ENCODE data around the gene TSPAN17. TPM values are rescaled to one million over a fixed set of nuclear protein-coding genes. Genes with fewer than 3 reads are reported as not detected.
A peak's percentile ranks its signal among the peaks of the same experiment; 100 is the strongest.

TSPAN17 gene
- total and polyA plus RNA-seq, 10 of the 15 experiments (the other 5 are each of a cell fraction or from before 2014, with no cell fraction given) = 0.24 to 17.1 (median 10.4) TPM

GRCh38 chr5:176647030-176647842, at the start of gene TSPAN17 (continued):
- TF ChIP-seq, protein P1, sequence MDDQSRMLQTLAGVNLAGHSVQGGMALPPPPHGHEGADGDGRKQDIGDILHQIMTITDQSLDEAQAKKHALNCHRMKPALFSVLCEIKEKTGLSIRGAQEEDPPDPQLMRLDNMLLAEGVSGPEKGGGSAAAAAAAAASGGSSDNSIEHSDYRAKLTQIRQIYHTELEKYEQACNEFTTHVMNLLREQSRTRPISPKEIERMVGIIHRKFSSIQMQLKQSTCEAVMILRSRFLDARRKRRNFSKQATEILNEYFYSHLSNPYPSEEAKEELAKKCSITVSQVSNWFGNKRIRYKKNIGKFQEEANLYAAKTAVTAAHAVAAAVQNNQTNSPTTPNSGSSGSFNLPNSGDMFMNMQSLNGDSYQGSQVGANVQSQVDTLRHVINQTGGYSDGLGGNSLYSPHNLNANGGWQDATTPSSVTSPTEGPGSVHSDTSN (IDR thresholded peaks at IDR 0.05; ENCODE audit: insufficient replicate concordance, low read depth, low read length) = no peak
- TF ChIP-seq, protein P2, sequence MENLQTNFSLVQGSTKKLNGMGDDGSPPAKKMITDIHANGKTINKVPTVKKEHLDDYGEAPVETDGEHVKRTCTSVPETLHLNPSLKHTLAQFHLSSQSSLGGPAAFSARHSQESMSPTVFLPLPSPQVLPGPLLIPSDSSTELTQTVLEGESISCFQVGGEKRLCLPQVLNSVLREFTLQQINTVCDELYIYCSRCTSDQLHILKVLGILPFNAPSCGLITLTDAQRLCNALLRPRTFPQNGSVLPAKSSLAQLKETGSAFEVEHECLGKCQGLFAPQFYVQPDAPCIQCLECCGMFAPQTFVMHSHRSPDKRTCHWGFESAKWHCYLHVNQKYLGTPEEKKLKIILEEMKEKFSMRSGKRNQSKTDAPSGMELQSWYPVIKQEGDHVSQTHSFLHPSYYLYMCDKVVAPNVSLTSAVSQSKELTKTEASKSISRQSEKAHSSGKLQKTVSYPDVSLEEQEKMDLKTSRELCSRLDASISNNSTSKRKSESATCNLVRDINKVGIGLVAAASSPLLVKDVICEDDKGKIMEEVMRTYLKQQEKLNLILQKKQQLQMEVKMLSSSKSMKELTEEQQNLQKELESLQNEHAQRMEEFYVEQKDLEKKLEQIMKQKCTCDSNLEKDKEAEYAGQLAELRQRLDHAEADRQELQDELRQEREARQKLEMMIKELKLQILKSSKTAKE (IDR thresholded peaks at IDR 0.05; ENCODE audit: low read depth, poor library complexity, severe bottlenecking) = no peak
- TF ChIP-seq CREM (IDR thresholded peaks at IDR 0.05; ENCODE audit: low read depth) (no peak), TARDBP (IDR thresholded peaks at IDR 0.05; ENCODE audit: borderline replicate concordance) (no peak), RAD21 (IDR thresholded peaks at IDR 0.05; ENCODE audit: insufficient read depth, low read depth, low read length) (peak; percentile 43; the same call in 1 of the 2 replicates), PRDM15 (CRISPR knock-in tag; IDR thresholded peaks at IDR 0.05) (no peak), HDGF (IDR thresholded peaks at IDR 0.05) (peak; percentile 94), ATF2 (IDR thresholded peaks at IDR 0.05; ENCODE audit: low read length) (no peak), STAT3 (IDR thresholded peaks at IDR 0.05; ENCODE audit: low read depth, low read length) (no peak), GATAD2B (conservative IDR thresholded peaks at IDR 0.05; ENCODE audit: low read depth) (peak; percentile 18; the same call in 1 of the 2 replicates), BACH1 (IDR thresholded peaks at IDR 0.05; ENCODE audit: borderline replicate concordance) (peak; percentile 68), ZNF217 (IDR thresholded peaks at IDR 0.05) (no peak), FOXK2 (IDR thresholded peaks at IDR 0.05) (no peak)
- TF ChIP-seq, protein P3, sequence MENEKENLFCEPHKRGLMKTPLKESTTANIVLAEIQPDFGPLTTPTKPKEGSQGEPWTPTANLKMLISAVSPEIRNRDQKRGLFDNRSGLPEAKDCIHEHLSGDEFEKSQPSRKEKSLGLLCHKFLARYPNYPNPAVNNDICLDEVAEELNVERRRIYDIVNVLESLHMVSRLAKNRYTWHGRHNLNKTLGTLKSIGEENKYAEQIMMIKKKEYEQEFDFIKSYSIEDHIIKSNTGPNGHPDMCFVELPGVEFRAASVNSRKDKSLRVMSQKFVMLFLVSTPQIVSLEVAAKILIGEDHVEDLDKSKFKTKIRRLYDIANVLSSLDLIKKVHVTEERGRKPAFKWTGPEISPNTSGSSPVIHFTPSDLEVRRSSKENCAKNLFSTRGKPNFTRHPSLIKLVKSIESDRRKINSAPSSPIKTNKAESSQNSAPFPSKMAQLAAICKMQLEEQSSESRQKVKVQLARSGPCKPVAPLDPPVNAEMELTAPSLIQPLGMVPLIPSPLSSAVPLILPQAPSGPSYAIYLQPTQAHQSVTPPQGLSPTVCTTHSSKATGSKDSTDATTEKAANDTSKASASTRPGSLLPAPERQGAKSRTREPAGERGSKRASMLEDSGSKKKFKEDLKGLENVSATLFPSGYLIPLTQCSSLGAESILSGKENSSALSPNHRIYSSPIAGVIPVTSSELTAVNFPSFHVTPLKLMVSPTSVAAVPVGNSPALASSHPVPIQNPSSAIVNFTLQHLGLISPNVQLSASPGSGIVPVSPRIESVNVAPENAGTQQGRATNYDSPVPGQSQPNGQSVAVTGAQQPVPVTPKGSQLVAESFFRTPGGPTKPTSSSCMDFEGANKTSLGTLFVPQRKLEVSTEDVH (IDR thresholded peaks at IDR 0.05; ENCODE audit: low read depth, partially characterized antibody) = no peak
